Adrenal gland (tissue), 12 donors: Measurements from ENCODE around the gene UBN1. TPM values are rescaled to one million over a fixed set of nuclear protein-coding genes. Genes with fewer than 3 reads are reported as not detected.

Experiments
- DNase-seq, 7 donors: peaks; one replicate each; pipeline ENCODE4 v3.0.0-alpha.2; 2019 to 2020
- H3K27ac ChIP-seq, 5 donors: fragments of 200-600 bp; sonication (generic) in 4 of 5; 1 replicate in 3 of 5; 2 replicates in 2 of 5; pipeline versions ENCODE4 v1.5.1 to v1.8.0; 2016 to 2020; ENCODE audit warnings: mild to moderate bottlenecking in 1 of 5
- H3K27me3 ChIP-seq: fragments of 200-600 bp; 2 replicates; pipeline ENCODE4 v1.8.0; 2021
- H3K36me3 ChIP-seq, 2 donors: fragments of 200-600 bp; replicated peaks in 1 of 2; 1 replicate in 1 of 2; 2 replicates in 1 of 2; pipeline versions ENCODE4 v1.5.1 to v1.8.0; 2018 to 2022
- H3K4me1 ChIP-seq, 2 donors: fragments of 200-600 bp; replicated peaks in 1 of 2; 1 replicate in 1 of 2; 2 replicates in 1 of 2; pipeline versions ENCODE4 v1.5.1 to v1.8.0; 2018 to 2021
- H3K4me3 ChIP-seq, 4 donors: fragments of 200-600 bp; sonication (generic) in 3 of 4; one replicate each; pipeline ENCODE4 v1.5.1; 2016 to 2018
- H3K9me3 ChIP-seq, 3 donors: fragments of 200-600 bp; sonication (generic) in 1 of 3; replicated peaks in 1 of 3; 1 replicate in 2 of 3; 2 replicates in 1 of 3; pipeline versions ENCODE4 v1.5.1 to v1.8.0; 2016 to 2021
- POLR2A ChIP-seq, 2 donors: fragments of 450-650 bp; IDR thresholded peaks; one replicate each; pipeline ENCODE4 v1.6.1; 2017; ENCODE audit warnings: antibody characterized with exemption in 2 of 2, mild to moderate bottlenecking in 2 of 2, moderate library complexity in 1 of 2
- WGBS, 4 donors: extraction: QIAGEN DNeasy Blood & Tissue Kit in 2 of 4; methylation state at CpG; one replicate each; pipeline versions ENCODE4 v1.1.5 to v1.1.7; 2013 to 2017; 5-methylcytosine and 5-hydroxymethylcytosine counted together
- intact Hi-C, 2 donors: fragments of 100-400 bp; cut with DNase I; formaldehyde crosslinking; loops; one replicate each; pipeline versions ENCODE4 v1.14.1 to v1.15.0; 2022 to 2023
- polyA plus RNA-seq, 3 donors: library from polyadenylated mRNA; stranded (reverse); fragments of 200-250 nt in 2 of 3; fragments of 350-450 nt in 1 of 3; fragmentation: Illumina TruSeq in 1 of 3; extraction: RNeasy Lipid Tissue Mini Kit (QIAGEN cat#74804) in 1 of 3; gene quantifications; one replicate each; pipeline ENCODE4 v1.2.3, GENCODE V29; 2013 to 2014
- total RNA-seq, 9 donors: library from RNA; depleted of rRNA in 4 of 9; stranded (reverse); fragments of >200 nt in 4 of 9; fragments of 120-200 nt in 1 of 9; fragmentation: NEBNext Ultra II Directional in 1 of 9; extraction: Animal tissue kit (Norgen Biotek cat#: 25700) in 1 of 9; gene quantifications; one replicate each; pipeline versions ENCODE4 v1.1.0 to v1.2.4, GENCODE V29; 2013 to 2023
- TF ChIP-seq, protein P1 (sequence below), 6 experiments: fragments of 450-650 bp in 4 of 6; fragments of 200-600 bp in 2 of 6; sonication (generic) in 1 of 6; IDR thresholded peaks; 1 replicate in 5 of 6; 2 replicates in 1 of 6; pipeline versions ENCODE4 v1.5.1 to v1.8.0; 2016 to 2021; ENCODE audit warnings: antibody characterized with exemption in 6 of 6, mild to moderate bottlenecking in 2 of 6, moderate library complexity in 1 of 6
- donor health status: healthy with polysubstance abuse.
- donor health status: Bipolar disorder and iron deficiency.
- donor health status: DM: yes; HTN: yes; CAD: no.
- donor health status: DM: no; HTN: no; CAD: no.
- donor health status: DM: no; HTN: no; CAD: no.
- donor health status: DM: yes; HTN: yes; CAD: no.

The UBN1 gene
- total and polyA plus RNA-seq, 12 donors = 5.9 to 60.8 (median 28.4) TPM

DNA sequence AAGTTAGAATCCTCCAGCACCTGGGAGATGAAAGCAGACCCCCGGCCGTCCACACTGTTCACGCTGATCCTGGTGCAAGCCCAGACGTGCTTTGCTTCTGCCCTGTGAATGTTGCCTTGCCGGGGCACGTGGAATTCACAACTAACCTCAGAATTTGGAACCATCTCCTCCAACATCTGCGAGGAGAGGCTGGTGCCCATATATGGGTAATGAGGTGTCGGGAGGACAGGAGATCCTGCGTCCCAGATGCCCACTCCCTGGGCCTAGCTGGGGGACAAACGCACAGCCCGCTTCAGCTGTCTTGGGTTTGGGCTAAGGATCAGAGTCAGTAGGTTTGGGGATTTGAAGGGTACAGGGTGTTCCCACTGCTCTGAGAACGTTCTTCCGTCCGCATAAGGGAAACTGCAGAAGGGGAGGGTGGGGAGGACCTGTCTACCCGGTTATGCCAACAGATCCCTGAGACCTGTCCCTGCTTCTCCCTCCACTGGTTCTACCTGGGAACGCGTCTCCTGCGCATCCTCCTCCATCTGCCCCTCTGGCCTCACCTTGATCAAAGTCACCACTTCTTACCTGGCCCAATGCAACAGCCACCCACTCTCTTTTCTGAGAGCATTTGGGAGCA, 75.6 kb downstream of the UBN1 start:
- H3K9me3 ChIP-seq = no peaks in the 10 kb centered on the region
- H3K27me3 ChIP-seq = no peaks in the 10 kb centered on the region
- no peak overlapping the region for H3K27ac ChIP-seq
- no peaks in the 10 kb centered on the region for H3K36me3 ChIP-seq
- intact Hi-C loops = no loop called here
- no peak for DNase-seq
- 77 to 81% (median 79%) methylated on average over 14 to 18 of the region's 18 CpGs for WGBS, 4 donors
- TF ChIP-seq, protein P1, sequence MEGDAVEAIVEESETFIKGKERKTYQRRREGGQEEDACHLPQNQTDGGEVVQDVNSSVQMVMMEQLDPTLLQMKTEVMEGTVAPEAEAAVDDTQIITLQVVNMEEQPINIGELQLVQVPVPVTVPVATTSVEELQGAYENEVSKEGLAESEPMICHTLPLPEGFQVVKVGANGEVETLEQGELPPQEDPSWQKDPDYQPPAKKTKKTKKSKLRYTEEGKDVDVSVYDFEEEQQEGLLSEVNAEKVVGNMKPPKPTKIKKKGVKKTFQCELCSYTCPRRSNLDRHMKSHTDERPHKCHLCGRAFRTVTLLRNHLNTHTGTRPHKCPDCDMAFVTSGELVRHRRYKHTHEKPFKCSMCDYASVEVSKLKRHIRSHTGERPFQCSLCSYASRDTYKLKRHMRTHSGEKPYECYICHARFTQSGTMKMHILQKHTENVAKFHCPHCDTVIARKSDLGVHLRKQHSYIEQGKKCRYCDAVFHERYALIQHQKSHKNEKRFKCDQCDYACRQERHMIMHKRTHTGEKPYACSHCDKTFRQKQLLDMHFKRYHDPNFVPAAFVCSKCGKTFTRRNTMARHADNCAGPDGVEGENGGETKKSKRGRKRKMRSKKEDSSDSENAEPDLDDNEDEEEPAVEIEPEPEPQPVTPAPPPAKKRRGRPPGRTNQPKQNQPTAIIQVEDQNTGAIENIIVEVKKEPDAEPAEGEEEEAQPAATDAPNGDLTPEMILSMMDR (IDR thresholded peaks at IDR 0.05) = no peak
- TF ChIP-seq POLR2A (IDR thresholded peaks at IDR 0.05) = no peak
- no peak overlapping the region for H3K4me3 ChIP-seq
- H3K4me1 ChIP-seq = no peaks in the 10 kb centered on the region

DNA sequence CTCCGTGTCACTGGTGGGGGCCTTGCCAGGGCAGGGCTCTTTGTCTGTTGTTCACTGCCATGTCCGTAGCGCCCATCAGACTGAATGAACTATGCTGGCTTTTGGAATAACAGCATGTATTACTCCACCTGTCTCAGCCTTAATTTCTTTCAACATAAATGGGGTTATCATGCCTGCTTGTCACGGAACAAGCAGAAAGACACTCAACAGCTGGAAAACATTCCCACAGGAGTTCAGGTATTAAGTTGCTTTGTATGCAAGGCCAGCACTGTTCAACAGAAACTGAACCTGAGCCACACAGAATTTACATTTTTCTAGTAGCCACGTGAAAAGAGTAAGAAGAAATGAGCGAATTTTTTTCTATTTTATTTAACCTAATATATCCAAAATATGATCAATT, 76.6 kb downstream of the UBN1 start:
- no peak overlapping the region for H3K4me3 ChIP-seq
- intact Hi-C loops = no loop called here
- H3K36me3 ChIP-seq = no peaks in the 10 kb centered on the region
- 78 to 89% (median 79%) methylated on average over 6 of the region's 6 CpGs for WGBS, 4 donors
- no peaks in the 10 kb centered on the region for H3K9me3 ChIP-seq
- DNase-seq = no peak
- H3K27ac ChIP-seq = no peak overlapping the region
- TF ChIP-seq POLR2A (IDR thresholded peaks at IDR 0.05) = no peak
- TF ChIP-seq, protein P1 (IDR thresholded peaks at IDR 0.05) = no peak
- H3K4me1 ChIP-seq = no peaks in the 10 kb centered on the region
- no peaks in the 10 kb centered on the region for H3K27me3 ChIP-seq

DNA sequence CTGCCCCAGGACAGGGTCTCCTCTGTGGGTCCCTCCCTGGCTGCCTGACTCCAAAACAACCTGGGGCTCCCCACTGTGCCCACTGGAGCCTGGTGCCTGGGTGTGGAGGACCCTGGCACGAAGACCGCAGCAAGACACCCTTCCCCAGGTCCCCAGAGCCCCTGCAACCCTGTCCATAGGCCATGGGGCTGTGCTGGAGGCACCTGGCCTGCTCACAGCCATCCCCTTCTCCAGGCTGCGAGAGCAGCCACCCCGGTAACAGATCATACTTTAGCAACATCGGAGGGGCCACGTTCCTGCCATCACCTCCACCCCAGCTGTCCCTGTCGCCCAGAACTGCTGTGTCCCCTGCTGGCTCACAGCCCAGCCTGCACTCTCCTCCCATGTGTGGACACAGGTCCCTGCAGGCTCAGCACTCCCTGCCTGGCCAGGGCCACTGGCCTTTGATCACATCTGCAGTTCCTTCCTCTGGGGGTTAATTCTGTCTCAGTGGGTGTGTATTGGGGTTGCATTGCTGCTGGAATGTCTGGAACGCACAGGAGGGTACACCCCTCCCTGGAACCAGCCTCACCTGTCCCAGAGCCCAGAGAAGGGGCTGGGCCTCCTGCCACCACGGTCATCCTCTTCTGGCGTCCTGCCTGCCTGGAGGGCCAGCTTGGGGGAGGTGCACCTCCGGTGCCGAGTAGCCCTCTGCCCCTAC, 77.5 kb downstream of the UBN1 start:
- no peak for DNase-seq
- Histone ChIP-seq H3K27me3 (no peaks in the 10 kb centered on the region), H3K27ac (no peak overlapping the region), H3K36me3 (no peaks in the 10 kb centered on the region), H3K9me3 (no peaks in the 10 kb centered on the region), H3K4me3 (no peak overlapping the region), H3K4me1 (no peaks in the 10 kb centered on the region)
- no peak for TF ChIP-seq POLR2A (IDR thresholded peaks at IDR 0.05)
- TF ChIP-seq, protein P1 (IDR thresholded peaks at IDR 0.05) = no peak
- intact Hi-C loops = no loop called here
- 23 to 60% (median 55%) methylated on average over 4 to 12 of the region's 12 CpGs for WGBS, 4 donors

DNA sequence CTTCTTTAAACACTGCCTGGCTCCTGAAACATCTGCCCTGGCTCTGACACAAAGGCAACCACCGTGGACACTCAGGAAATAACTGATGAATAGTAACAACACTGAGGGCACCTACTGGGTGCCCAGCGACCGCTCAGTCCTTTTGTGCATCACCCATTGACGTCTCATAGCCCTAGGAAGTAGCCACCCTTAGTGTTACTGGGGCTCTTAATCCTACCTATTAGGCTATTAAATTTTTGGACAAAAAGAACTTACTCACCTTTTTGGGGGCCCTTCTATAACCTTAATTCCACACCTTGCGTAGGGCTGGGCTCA, 78.0 kb downstream of the UBN1 start:
- no peaks in the 10 kb centered on the region for H3K36me3 ChIP-seq
- intact Hi-C loops = no loop called here
- H3K27ac ChIP-seq = no peak overlapping the region
- no peak overlapping the region for H3K4me3 ChIP-seq
- H3K27me3 ChIP-seq = no peaks in the 10 kb centered on the region
- H3K4me1 ChIP-seq = no peaks in the 10 kb centered on the region
- TF ChIP-seq POLR2A (IDR thresholded peaks at IDR 0.05) = no peak
- TF ChIP-seq, protein P1 (IDR thresholded peaks at IDR 0.05) = no peak
- DNase-seq = no peak
- H3K9me3 ChIP-seq = no peaks in the 10 kb centered on the region
- WGBS, 4 donors = 77 to 89% (median 82%) methylated on average over 5 of the region's 5 CpGs
